ENCODE measurements around the gene NR2E3. TPM values are rescaled to one million over a fixed set of nuclear protein-coding genes. Genes with fewer than 3 reads are reported as not detected.
"Not testable (repeated sequence)": the region's sequence is repeated elsewhere in the genome, so short reads cannot be mapped to it uniquely, and the experiment has no call there.

The NR2E3 gene
- total RNA-seq, 1 donor from 2014 or later = 0.41 TPM

GRCh38 chr15:71813723-71814470, 3.5 kb downstream of the NR2E3 start:
- no peak for DNase-seq (ENCODE audit: extremely low read depth, low read depth, low spot score)

DNA sequence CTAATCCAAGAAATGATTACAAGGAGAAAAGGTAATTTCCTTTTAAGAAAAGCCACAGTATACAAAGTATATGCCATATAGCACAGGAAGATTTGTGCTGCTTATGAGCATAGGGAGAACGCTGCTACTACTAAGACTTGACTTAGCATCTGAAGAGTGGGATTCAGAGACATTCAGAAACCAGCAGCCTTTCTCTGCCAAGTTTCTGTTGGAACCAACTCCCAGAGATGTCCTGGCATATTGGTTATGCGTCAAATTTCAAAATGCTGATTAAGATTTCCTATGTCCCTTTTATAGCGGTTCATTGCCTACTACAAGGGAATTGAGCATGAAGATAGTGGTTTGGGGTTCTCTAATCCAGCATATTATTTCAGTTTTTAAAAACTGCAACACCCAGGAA, 4.9 kb downstream of the NR2E3 start:
- no peak for DNase-seq (ENCODE audit: extremely low read depth, low read depth, low spot score)

DNA sequence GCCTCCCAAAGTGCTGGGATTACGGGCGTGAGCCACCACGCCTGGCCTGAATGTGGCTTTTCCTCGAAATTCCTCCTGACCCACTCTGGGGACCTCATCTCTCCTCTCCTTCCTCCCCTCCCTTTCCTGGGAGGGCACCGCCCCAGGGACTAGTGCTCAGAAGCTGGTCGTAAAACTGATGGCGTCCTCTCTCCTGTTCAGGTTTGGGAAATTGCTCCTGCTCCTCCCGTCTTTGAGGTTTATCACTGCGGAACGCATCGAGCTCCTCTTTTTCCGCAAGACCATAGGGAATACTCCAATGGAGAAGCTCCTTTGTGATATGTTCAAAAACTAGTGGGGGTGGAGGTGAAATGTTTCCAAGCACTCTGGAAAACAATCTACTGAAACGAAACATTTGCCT, 7.0 kb downstream of the NR2E3 start:
- no peak for DNase-seq (ENCODE audit: extremely low read depth, low read depth, low spot score)

DNA sequence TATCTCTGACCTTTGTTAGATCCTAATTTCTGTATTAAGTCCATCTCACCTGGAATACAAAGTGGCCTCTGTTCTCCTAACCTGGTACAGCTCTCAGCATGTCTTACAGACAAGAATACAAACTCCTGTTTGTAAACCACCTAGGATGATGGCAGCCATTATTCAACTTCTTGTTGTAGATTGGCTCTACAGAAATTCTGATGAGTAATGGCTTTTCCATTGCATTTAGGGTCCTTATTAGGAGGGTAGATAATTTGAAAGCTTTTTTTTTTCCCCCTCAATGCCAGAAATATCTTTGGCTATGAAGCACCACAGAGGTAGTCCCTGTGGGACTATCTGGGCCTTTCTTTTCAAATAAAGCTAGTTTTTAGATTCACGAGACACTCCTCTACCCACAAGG, 9.8 kb downstream of the NR2E3 start:
- no peak for DNase-seq (ENCODE audit: extremely low read depth, low read depth, low spot score)

DNA sequence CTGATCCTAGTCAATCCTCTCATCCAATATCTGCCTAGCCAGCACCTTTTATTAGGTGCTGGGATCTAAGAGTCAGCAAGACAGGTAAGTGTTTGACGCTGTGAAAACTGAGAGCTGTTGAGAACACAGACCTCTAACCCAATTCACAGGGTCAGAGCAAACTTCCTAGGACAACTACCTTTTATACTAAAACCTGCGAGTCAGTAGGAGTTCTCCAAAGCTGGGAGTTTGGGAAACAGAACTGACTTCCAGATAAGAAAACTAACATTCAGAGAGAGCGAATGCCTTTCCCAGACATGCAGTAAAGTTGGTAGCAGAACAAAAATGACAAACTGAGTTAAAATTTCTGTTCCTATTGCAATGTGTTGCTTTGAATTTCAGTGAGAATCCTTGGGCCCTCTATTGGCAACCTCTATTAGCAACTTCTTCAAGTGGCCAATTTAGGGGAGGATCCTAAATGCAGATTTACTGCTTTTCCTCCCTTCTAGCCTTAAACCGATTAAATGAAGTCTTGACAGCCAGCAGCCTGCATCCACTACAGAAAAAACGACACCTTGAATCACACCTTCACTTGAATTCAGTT, 11.3 kb downstream of the NR2E3 start:
- DNase-seq (ENCODE audit: extremely low read depth, low read depth, low spot score) = no peak

DNA sequence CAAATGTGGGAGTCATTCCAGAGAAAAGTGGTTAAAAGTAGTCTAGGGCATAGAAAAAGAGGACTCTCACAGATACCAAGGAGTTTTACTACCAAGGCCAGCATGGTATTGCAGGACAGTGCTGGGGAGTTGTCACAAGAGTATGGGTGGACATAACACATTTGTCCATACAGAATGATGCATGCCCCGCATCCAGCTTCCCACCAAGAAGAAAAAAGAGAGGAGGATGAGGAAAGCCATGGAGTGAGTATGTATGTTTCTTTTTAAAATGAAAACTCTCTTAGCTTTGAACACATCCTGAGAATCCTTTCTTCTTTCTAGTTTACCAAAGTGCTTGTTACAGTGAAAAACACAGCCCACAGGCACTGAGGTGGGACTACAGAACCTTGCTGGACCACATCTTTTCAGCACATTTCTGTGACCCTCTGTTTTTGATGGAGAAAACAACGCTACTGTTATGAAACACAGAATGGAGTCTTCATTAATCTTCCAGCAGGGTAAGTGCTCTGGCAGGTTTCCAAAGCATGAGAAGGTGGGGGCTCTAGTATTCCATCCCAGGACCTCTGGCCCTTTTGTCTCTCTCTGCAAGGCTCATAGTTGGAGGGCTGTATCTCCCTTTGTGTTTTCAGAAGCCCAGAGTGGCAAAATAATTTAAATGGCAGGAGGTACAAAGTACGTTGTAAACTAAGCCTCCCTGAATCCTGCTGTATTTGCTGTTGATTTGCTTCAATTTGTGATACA, 12.7 kb downstream of the NR2E3 start:
- no peak for DNase-seq (ENCODE audit: extremely low read depth, low read depth, low spot score)

DNA sequence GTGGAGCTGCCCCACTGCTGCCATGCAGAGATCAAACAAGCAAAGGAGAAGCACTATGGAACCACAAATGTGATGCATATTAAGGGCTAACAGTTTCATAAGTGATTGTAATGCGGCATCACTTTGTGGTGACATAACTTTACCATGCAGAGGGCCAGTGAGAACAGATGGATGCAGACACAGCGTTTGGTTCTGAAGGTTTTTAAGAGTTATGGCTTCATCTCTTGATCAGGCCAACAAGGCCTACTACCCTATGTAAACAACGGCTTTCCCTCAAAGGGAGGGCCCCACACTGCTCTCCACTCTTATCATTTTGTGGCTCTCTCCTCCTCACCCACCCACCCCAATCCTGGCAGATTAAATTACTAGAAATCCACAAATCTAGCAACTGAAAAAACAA, 13.4 kb downstream of the NR2E3 start:
- no peak for DNase-seq (ENCODE audit: extremely low read depth, low read depth, low spot score)

- DNase-seq (ENCODE audit: extremely low read depth, low read depth, low spot score) = no peak
Measured at GRCh38 chr15:71825021-71825730, 14.8 kb downstream of the NR2E3 start.

GRCh38 chr15:71826196-71826595, 15.8 kb downstream of the NR2E3 start:
- DNase-seq (ENCODE audit: extremely low read depth, low read depth, low spot score) = no peak

DNA sequence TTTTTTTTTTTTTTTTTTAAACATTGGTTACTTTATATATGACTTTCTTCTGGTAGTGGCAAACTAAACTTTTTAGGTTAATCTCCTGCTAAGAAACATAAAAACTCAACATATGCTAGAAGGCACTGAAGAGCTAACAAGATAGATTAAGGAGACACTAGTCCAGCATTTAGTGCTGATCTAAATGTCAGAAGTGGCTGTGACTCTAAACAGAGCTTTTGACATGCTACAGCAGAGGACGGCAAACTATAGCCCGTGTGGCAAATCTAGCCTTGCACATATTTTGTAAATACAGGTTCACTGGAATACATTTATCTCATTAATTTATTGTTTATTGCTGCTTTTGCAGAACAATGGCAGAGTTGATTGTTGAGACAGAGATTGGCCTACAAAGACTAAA, 20.6 kb downstream of the NR2E3 start:
- DNase-seq (ENCODE audit: extremely low read depth, low read depth, low spot score) = no peak

DNA sequence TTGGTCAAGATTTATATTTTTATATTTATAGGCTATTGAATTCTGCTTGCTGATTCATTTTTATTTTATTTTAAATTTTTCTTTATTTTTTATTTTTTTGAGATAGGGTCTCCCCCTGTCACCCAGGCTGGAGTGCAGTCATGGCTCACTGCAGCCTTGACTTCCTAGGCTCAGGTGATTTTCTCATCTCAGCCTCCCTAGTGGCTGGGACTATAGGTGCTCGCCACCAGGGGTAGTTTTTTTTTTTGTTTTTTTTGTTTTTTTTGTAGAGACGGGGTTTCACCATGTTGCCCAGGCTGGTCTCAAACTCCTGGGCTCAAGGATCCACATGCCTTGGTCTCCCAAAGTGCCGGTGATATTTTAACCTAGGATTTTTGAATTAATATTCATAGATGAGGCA, 31.2 kb downstream of the NR2E3 start:
- no peak for DNase-seq (ENCODE audit: extremely low read depth, low read depth, low spot score)

DNA sequence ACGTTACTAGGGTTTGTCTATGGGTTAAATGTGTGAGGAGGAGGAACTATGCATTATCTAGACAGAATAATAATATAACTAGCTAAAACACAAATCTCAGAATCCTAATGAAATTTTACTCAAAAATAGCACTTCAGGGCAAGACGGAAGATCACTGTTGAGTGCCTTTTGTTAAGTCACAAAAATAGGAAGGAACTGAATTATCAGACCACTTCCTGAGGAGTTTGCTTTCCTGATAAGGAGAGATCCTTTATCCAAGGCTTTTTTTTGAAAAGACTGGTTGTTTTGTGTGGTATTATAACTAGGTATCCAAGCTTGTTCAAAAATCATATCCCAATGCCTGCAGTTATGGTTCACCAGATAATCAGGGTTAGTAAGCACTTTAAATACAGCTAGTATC, 34.6 kb downstream of the NR2E3 start:
- peak; percentile 9 for DNase-seq (ENCODE audit: extremely low read depth, low read depth, low spot score)

GRCh38 chr15:71853543-71853942, 43.2 kb downstream of the NR2E3 start:
- DNase-seq (ENCODE audit: extremely low read depth, low read depth, low spot score) = no peak

DNA sequence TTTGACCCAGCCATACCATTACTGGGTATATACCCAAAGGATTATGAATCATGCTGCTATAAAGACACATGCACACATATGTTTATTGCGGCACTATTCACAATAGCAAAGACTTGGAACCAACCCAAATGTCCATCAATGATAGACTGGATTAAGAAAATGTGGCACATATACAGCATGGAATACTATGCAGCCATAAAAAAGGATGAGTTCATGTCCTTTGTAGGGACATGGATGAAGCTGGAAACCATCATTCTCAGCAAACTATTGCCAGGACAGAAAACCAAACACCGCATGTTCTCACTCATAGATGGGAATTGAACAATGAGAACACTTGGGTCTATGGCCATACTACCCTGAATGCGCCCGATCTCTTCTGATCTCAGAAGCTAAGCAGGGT, 47.9 kb downstream of the NR2E3 start:
- not testable (repeated sequence) for DNase-seq (ENCODE audit: extremely low read depth, low read depth, low spot score)

Data from glomerular endothelial cell (primary cell).